HG03045 (cell line): ENCODE results near the gene MORN5.

Source experiments
- ATAC-seq: cut with Tn5 transposase; IDR thresholded peaks from one replicate; pipeline ENCODE4 v1.9.1; 2021; ENCODE audit warnings: mild to moderate bottlenecking, moderate library complexity; ENCODE audit not compliant: unreplicated experiment

MORN5 gene

GRCh38 chr9:122190597-122191381 is 31.1 kb downstream of the MORN5 start:
- ATAC-seq: no peak

DNA sequence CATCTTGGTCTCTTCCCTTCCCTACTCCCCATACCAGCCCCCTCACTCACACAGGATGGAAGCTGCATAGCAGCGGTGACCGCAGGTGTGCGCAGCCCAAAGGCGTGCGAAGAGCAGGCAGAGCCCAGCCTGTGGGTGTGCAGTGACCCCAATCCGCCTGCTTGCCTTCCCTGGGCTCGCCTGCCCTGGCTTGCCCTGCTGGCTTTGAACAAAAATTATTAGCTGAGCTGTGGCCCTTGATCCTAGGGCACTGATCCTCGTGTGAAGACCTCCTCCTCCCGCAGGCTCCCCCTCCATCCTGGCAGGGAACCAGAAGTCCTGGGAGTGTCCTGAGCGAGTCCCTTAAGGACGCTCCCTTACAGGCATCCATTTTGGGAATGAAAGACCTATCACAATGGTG is 31.9 kb downstream of the MORN5 start:
- no peak for ATAC-seq

DNA sequence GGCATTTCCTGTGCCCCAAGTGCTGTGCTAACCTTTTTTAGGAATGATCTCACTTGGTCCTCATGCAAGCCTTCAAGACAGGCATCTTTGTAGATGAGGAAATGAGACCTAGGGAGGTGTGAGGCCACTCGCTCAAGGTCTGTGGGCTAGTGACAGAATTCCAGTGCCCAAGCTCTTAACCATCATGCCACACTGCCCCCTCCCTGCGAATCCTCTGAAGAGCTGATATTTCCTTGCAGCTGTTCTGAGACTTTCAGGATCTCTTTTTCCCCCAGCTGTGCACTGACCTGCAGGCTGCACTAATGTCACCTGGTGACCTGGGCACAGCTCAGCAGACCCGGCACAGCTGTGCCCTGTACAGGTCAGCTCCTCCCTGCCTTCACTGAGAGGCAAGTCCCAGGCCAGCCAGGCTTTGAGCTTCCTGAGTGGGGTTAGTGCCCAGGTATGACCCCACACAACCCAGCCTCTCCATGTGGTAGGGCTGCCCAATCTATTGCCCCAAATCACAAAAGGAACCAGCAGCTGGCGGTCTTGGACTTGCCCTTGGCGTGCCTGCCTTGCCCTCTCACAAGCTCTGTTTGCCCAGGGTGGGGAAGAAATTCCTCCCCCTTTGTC is 32.7 kb downstream of the MORN5 start:
- no peak for ATAC-seq

DNA sequence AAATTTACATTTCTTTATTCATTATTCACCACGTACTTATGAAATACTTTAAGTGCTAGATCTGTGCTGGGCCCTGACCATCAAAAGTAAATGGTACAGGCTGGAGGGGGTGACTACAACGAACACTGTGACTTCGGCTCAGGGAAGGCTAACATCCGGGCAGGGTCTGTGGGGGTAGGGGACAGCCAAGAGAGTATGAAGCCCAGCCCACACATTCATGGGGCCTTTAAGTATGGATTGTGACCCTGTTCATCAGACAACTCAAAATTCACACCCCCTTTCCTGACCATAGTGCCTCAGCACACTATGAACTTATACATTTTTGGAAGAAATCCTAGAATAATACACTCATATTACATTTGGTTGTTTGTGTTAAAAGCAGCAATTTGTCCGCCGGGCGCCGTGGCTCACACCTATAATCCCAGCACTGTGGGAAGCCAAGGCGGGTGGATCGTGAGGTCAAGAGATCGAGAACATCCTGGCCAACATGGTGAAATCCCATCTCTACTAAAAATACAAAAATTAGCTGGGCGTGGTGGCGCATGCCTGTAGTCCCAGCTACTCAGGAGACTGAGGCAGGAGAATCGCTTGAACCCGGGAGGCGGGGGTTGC is 33.3 kb downstream of the MORN5 start:
- no peak for ATAC-seq

DNA sequence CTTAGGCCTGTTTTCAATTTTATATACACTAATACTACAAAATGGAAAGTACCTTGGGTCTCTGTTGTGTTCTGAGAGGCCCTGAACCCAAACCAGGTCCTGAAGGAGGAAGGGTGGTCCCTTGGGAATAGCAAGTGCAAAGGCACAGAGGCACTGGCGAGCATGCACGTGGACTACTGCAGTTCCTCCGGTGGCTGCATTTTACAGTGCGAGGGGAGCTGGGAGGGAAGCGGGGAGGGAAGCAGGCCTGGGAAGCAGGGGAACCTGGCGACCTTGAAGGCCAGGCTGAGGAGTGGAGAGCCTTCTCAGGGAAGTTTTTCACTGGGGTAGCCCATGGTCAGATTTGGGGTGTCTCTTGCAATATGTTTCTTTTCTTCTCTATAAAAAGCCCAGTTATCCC is 33.9 kb downstream of the MORN5 start:
- ATAC-seq: no peak

DNA sequence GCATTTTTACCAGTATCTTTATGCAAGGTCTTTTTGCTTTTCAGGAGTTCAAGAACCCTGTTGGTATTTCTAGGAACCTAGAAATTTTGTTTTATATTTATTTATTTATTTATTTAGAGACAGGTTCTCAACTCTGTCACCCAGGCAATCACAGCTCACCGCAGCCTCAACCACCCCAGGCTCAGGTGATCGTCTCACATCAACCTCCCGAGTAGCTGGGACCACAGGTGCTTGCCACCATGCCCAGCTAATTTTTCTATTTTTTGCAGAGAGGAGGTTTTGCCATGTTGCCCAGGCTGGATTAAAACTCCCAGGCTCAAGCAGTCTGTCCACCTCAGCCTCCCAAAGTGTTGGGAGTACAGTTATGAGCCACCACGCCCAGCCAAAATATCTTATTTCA is 36.2 kb downstream of the MORN5 start:
- no peak for ATAC-seq

DNA sequence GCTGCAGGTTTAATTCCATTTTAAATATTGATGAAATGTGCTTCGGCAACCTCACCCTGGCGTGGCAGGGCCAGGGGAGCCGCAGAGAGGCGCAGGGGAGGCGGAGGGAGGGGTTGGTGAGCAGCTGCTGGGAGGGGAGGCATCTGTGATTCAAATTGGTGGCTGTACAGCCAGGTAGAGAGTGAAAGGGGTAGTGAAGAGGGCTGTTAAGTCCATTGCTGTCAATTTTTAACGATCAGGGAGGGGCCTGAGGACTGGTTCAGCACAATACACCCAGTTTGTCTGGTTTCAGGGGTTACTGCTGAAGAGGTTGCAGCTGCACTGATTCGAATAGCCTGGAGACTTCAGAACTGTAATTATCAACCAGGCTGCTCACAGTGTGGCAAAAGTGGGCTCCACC is 37.7 kb downstream of the MORN5 start:
- no peak for ATAC-seq

GRCh38 chr9:122197882-122198281 is 38.2 kb downstream of the MORN5 start:
- no peak for ATAC-seq

- ATAC-seq: no peak
Observed at GRCh38 chr9:122200960-122201595, 41.4 kb downstream of the MORN5 start.

DNA sequence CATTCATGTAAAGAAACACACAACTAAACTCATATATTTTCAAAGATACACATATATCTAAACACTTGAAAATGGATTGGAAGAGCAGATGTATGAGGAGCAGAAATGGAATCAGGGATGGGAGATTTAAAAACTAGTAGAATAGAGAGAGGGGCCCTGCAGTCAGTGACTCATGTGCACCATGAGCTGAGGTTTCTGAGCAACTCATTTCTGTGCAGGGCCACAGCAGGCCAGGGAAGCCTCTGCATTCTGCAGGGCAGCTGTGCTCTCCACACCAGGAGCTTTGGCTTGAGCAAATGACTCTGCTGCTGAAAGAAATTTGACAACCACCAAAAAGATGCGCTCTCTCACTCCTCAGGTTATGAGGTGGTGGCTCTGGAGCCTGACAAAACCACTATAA is 41.9 kb downstream of the MORN5 start:
- no peak for ATAC-seq

GRCh38 chr9:122202111-122202510 is 42.4 kb downstream of the MORN5 start:
- no peak for ATAC-seq

DNA sequence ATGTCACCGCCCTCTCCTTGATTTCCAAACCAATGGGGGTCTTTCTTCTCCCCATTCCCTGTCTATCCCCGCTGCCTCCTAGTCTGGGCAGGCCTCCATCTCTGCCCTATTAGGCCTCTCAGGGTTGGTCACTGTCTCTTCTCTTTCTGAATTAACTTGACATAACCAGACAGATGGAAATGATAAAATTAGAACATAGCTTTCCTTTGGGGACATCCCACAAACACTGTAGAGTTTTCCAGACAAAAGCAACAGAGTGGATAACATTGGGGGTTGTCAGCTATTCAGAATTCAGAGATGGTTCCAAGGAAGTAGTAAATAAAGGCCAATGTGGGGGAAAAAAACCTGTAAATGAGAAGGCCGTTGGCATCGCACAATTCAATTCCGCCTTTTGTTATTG is 44.3 kb downstream of the MORN5 start:
- no peak for ATAC-seq

GRCh38 chr9:122204491-122204890 is 44.8 kb downstream of the MORN5 start:
- no peak for ATAC-seq

- ATAC-seq: no peak
Observed at GRCh38 chr9:122205176-122205575, 45.5 kb downstream of the MORN5 start.

- ATAC-seq: no peak
Observed at GRCh38 chr9:122206118-122207046, 46.7 kb downstream of the MORN5 start.

DNA sequence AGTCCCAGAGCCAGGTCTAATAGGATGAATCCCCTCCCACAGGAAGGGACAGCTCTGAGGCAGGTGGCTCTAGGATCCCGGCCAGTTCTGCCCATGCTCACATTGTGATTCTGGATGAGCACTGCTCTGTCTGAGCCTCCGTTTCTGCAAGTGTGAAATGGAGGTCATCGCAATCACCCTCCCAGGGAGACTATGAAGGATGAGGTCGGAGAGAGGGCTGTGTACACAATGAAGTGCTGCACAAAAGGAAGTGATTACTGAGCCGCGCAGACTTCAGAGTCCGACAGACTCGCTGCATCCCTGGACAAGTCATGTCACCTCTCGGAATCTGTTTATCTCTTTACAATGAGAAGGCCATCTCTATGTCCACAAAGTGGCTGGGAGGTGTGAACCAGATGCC is 47.4 kb downstream of the MORN5 start:
- ATAC-seq: no peak

- ATAC-seq: no peak
Observed at GRCh38 chr9:122209451-122209850, 49.7 kb downstream of the MORN5 start.

GRCh38 chr9:122212473-122213004 is 52.8 kb downstream of the MORN5 start:
- ATAC-seq: no peak

DNA sequence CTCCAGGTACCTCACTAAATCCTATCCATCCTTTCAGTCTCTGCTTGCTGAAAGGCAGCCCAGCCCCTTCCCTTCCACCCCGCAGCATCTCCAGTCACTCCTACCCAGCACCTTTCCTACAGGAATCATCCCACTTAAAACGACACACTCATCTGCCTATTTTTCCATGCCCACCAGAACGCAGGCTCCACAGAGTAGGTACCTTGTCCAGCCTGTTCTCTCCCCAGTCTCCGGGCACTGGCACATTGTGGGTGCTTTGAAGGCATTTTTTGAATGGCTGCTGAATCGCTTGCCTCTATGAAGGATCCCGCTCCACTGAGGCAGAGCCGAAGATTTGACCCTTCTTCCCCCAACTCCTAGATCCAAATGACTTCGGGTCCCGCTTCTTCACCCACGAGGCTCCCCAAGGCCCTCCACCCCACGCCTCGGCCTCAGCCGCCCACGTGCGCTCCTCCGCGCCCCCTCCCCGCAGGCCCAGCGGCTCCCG is 53.4 kb downstream of the MORN5 start:
- no peak for ATAC-seq
